HG03139 (cell line): ENCODE measurements around the gene NSD1.
"Not testable (repeated sequence)": the region's sequence is repeated elsewhere in the genome, so short reads cannot be mapped to it uniquely, and the experiment has no call there.

ENCODE experiments used
- ATAC-seq: cut with Tn5 transposase; IDR thresholded peaks from one replicate; pipeline ENCODE4 v1.9.1; 2021; ENCODE audit not compliant: unreplicated experiment

The NSD1 gene

GRCh38 chr5:177175336-177175735, 41.8 kb downstream of the NSD1 start:
- ATAC-seq, result no peak

- no peak for ATAC-seq
Observed at GRCh38 chr5:177176175-177176711, 42.7 kb downstream of the NSD1 start.

DNA sequence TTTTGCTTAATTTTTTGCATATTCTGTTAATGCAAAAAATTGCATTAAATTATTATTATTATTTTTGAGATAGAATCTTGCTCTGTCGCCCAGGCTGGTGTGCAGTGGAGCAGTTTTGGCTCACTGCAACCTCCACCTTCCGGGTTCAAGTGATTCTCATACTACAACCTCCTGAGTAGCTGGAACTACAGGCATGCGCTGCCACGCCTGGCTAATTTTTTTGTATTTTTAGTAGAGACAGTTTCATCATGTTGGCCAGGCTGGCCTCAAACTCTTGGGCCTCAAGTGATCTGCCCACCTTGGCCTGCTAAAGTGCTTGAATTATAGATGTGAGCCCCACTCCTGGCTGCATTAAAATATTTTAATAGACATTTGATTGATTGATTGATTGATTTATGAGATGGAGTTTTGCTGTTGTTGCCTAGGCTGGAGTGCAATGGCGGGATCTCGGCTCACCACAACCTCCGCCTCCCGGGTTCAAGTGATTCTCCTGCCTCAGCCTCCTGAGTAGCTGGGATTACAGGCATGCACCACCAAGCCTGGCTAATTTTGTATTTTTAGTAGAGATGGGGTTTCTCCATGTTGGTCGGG, 44.4 kb downstream of the NSD1 start:
- ATAC-seq, result not testable (repeated sequence)

DNA sequence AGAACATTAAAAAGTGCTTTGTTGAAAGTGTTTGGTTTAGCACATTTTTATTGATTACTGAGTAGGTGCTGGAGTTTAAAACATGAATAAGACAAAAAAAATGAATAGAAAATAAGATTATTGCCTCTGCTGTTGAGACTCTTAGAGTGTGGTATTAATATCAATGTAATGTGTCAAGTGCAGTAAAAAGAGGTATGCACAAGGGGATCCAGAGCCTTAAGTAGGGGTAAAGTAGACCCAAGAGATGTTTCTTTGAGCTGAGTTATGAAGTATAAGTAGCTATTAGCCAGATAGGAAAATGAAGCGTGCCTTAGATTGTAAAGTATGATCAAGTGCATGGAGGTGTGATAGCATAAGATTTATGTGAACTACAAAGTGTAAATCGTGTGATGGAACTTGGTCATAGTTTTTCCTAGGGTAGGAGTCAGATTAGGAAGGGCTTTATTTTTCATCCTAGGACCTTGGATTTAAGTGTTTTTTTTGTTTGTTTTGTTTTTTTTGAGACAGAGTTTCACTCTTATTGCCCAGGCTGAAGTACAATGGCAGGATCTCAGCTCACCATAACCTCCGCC, 45.2 kb downstream of the NSD1 start:
- no peak for ATAC-seq

DNA sequence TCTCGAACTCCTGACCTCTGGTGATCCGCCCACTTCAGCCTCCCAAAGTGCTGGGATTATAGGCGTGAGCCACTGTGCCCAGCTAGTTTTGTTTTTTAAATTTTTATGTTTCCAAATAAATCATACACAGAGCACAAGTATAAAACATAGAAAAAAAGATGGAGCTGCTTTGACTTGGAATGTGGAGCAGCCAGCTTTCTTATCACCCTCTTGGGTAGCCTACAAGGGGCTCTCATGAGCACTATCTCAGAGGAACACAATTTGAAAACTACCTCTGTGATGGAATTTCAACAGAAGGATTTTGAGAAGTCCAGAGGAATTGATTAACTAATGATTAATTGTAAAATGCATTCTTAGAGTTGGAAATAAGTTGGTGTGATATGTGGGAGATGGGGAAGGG, 45.9 kb downstream of the NSD1 start:
- no peak for ATAC-seq

DNA sequence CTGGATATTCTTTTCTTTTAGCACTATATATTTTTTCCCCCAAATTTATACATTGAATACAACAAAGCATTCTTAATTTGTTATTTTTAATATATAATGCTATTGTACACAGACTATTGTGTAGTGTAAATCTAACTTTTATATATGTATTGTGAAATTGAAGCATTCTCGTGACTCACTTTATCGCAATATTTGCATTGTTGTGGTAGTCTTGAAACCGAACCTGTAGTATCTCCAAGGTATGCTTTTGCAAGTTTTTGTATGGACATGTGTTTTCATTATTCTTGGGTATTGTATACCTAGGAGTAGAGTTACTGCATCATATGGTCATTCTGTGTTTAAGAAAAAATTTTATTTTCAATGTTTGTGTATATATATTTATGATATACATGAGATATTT, 49.6 kb downstream of the NSD1 start:
- no peak for ATAC-seq

- no peak for ATAC-seq
Observed at GRCh38 chr5:177183766-177184360, 50.3 kb downstream of the NSD1 start.

DNA sequence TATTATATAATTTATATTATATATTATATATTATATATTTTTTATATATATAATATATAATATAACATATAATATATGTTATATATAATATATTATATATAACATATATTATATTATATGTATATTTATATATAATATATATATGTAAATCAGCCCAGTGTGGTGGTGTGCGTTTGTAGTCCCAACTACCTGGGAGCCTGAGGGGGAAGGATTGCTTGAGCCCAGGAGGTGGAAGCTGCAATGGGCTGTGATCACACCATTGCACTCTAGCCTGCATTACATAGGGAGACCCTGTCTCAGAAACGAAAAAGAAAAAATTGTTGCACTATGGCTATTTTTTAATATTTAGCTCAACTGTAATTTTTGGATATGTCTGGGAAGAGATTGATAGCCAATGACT, 52.4 kb downstream of the NSD1 start:
- no peak for ATAC-seq

DNA sequence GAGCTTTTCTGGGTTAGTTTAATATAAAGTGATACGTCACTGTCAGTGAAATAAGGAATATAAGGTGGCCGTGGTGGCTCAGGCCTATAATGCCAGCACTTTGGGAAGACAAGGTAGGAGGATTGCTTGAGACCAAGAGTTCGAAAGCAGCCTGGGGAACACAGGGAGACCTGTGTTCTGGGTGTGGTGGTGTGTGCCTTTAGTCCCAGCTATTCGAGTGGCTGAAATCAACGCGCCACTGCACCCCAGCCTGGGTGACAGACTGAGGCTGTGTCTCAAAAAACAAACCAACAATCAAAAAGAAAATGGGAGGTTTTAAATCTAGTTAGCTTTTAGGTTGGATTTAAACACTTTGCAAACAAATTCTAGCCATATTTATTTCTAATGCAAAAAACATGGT, 53.1 kb downstream of the NSD1 start:
- ATAC-seq, result no peak

- no peak for ATAC-seq
Observed at GRCh38 chr5:177188775-177189174, 55.2 kb downstream of the NSD1 start.

- ATAC-seq, result no peak
Observed at GRCh38 chr5:177189416-177189815, 55.8 kb downstream of the NSD1 start.

GRCh38 chr5:177189965-177190364, 56.4 kb downstream of the NSD1 start:
- ATAC-seq, result no peak

DNA sequence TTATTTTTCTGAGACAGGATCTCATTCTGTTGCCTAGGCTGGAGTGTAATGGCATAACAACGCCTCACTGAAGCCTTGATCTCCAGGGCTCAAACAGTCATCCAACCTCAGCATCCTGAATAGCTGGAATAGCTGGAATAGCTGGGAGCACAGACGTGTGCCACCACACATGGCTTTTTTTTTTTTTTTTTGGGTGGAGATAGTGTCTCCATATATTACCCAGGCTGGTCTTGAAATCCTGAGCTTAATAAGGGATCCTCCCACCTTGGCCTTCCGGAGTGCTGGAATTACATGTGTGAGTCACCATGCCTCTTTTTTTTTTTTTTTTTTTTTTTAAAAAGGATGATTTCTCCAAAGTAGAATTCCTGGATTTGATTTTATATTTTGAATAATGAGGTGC, 60.7 kb downstream of the NSD1 start:
- no peak for ATAC-seq

GRCh38 chr5:177195307-177195952, 61.9 kb downstream of the NSD1 start:
- no peak for ATAC-seq

- ATAC-seq, result no peak
Observed at GRCh38 chr5:177198738-177199137, 65.2 kb downstream of the NSD1 start.

- no peak for ATAC-seq
Observed at GRCh38 chr5:177204281-177204680, 70.7 kb downstream of the NSD1 start.

DNA sequence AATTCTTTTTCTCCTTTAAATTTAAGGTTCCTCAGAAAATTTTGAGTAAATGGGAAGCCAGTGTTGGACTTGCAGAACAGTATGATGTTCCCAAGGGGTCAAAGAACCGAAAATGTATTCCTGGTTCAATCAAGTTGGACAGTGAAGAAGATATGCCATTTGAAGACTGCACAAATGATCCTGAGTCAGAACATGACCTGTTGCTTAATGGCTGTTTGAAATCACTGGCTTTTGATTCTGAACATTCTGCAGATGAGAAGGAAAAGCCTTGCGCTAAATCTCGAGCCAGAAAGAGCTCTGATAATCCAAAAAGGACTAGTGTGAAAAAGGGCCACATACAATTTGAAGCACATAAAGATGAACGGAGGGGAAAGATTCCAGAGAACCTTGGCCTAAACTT, 76.0 kb downstream of the NSD1 start:
- ATAC-seq, result no peak

- ATAC-seq, result no peak
Observed at GRCh38 chr5:177212242-177212641, 78.7 kb downstream of the NSD1 start.

DNA sequence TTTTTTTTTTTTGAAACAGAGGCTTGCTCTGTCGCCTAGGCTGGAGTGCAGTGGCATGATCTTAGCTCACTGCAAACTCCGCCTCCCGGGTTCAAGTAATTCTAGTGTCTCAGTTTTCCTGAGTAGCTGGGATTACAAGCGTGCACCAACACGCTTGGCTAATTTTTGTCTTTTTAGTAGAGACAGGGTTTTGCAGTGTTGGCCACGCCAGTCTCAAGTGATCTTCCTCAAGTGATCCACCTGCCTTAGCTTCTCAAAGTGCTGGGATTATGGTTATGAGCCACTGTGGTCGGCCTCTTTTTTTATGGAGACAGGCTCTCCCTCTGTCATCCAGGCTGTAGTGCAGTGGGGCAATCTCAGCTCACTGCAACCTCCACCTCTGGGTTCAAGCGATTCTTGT, 87.0 kb downstream of the NSD1 start:
- no peak for ATAC-seq

DNA sequence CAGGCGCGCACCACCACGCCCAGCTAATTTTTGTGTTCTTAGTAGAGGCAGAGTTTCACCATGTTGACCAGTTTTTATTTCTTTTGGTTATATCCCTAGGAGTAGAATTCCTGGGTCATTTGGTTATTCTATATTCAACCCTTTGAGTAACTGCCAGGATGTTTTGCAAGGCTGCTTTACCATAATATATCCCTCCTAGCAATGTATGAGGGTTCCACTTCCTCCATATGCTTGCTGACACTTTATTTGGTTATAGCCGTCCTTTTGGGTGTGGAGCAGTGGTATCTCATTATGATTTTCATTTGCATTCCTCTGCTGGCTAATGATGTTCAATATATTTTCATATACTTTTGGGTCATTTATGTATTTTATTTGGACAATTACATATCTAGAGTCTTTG, 88.7 kb downstream of the NSD1 start:
- ATAC-seq, result no peak

- ATAC-seq, result no peak
Observed at GRCh38 chr5:177225798-177226197, 92.2 kb downstream of the NSD1 start.

- no peak for ATAC-seq
Observed at GRCh38 chr5:177226860-177227259, 93.3 kb downstream of the NSD1 start.
